Epithelial cell of proximal tubule (primary cell): Measurements from ENCODE around the gene FSIP1. TPM values are rescaled to one million over a fixed set of nuclear protein-coding genes. Genes with fewer than 3 reads are reported as not detected.

Experiments used
- DNase-seq: peaks from one replicate; pipeline ENCODE4 v3.0.0-alpha.2; 2011; ENCODE audit warnings: low read depth
- H3K4me3 ChIP-seq: 2 replicates; pipeline ENCODE4 v1.5.1; 2011; ENCODE audit warnings: low read depth, mild to moderate bottlenecking, low read length
- CTCF ChIP-seq: conservative IDR thresholded peaks from 2 replicates; pipeline ENCODE4 v1.5.1; 2012; ENCODE audit warnings: low read depth, mild to moderate bottlenecking, low read length
- total RNA-seq: library from RNA; depleted of rRNA; stranded (reverse); fragments of >200 nt; gene quantifications from 2 replicates; pipeline ENCODE4 v1.2.3, GENCODE V29; 2015

The FSIP1 gene
- total RNA-seq, 1 donor from 2014 or later, result 1.3 TPM

- no peak for TF ChIP-seq CTCF
- peak; percentile 74 for DNase-seq
- no peak overlapping the region for H3K4me3 ChIP-seq
These were observed 157.8 kb downstream of the FSIP1 start for GRCh38 chr15:39624806-39625205.

DNA sequence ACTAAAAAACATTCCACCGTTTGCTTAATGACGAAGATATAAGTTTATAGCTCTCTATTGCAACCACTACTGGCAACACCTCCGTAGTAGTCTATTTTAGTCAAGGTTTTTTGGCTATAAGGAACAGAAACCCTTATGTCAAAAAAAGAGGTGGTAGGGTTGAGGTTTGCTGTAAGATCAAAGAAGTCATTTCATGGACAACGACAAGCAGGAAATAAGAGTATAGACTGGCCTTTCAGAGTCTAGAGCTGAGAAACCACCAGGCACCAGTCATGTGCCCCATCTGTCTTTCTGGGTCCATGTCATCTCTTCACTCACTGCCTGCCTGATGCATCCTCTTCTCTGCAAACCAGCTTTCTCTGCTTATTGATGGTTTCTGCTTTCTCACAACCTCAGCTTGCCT is 159.1 kb downstream of the FSIP1 start:
- no peak for TF ChIP-seq CTCF
- H3K4me3 ChIP-seq, result no peak overlapping the region
- no peak for DNase-seq

GRCh38 chr15:39622660-39623516 is 159.8 kb downstream of the FSIP1 start:
- DNase-seq, result no peak
- no peak overlapping the region for H3K4me3 ChIP-seq
- TF ChIP-seq CTCF, result no peak

- no peak overlapping the region for H3K4me3 ChIP-seq
- no peak for DNase-seq
- no peak for TF ChIP-seq CTCF
These were observed 160.7 kb downstream of the FSIP1 start for GRCh38 chr15:39621976-39622375.

GRCh38 chr15:39621210-39621609 is 161.4 kb downstream of the FSIP1 start:
- no peak for DNase-seq
- TF ChIP-seq CTCF, result no peak
- H3K4me3 ChIP-seq, result no peak overlapping the region

DNA sequence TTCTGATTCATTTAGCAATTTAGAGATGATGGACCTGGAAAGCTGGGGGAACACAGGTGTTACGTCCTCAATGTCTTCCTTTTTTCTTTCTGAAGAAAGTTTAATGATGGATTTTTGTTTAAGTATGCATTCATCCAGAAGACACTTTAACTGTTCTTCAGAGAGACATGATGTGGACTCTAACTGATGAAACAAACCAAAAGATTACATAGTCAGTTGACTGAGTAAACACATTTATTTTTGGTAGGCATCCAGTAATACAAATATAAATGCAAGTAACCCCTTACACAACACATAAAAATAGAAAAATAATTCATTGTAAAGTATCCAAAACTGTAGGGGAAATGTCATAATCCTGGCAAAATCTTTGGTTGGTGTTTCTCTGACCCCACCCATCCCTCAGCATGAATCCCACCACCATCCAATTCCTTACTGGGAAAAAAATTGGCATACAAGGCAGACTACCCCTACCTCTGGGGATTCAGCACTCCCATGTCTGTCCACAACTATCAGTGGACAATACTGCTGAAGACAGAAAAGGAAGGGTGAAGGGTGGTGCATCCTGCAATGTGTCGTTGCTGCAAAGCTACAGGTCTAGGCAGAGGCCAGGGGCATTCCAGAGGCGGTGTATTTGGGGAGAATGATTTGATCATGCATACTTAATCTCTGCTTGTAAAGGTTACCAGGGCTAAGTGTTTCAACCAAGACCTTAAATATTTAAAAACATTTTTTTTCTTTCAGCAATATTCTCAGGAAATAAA is 164.4 kb downstream of the FSIP1 start:
- no peak for TF ChIP-seq CTCF
- H3K4me3 ChIP-seq, result no peak overlapping the region
- no peak for DNase-seq
